Parathyroid adenoma (tissue), 2 donors: ENCODE data around the gene IGLON5.

Experiments used
- H2AFZ ChIP-seq: fragments of 300-600 bp; sonication (generic); one replicate; pipeline ENCODE4 v1.7.0; 2017; ENCODE audit warnings: antibody characterized with exemption, mild to moderate bottlenecking
- H3K27ac ChIP-seq: fragments of 300-600 bp; sonication (generic); one replicate; pipeline ENCODE4 v1.7.0; 2017
- H3K27me3 ChIP-seq: fragments of 300-600 bp; sonication (generic); one replicate; pipeline ENCODE4 v1.7.0; 2017; ENCODE audit warnings: low read length; ENCODE audit not compliant: control insufficient read depth, insufficient read depth
- H3K36me3 ChIP-seq: fragments of 300-600 bp; sonication (generic); one replicate; pipeline ENCODE4 v1.7.0; 2017; ENCODE audit warnings: low read length; ENCODE audit not compliant: control insufficient read depth, insufficient read depth
- H3K4me1 ChIP-seq: fragments of 300-600 bp; sonication (generic); one replicate; pipeline ENCODE4 v1.7.0; 2017; ENCODE audit warnings: control low read depth
- H3K4me2 ChIP-seq: fragments of 300-600 bp; sonication (generic); one replicate; pipeline ENCODE4 v1.7.0; 2017; ENCODE audit warnings: low read length
- H3K4me3 ChIP-seq: fragments of 300-600 bp; sonication (generic); one replicate; pipeline ENCODE4 v1.7.0; 2017; ENCODE audit warnings: low read depth, low read length
- H3K79me2 ChIP-seq: fragments of 300-600 bp; sonication (generic); one replicate; pipeline ENCODE4 v1.7.0; 2017; ENCODE audit warnings: control low read depth
- H3K9ac ChIP-seq: fragments of 300-600 bp; sonication (generic); one replicate; pipeline ENCODE4 v1.7.0; 2017; ENCODE audit warnings: mild to moderate bottlenecking
- H3K9me3 ChIP-seq: fragments of 300-600 bp; sonication (generic); one replicate; pipeline ENCODE4 v1.7.0; 2017; ENCODE audit warnings: low read length; ENCODE audit not compliant: control insufficient read depth
- CTCF ChIP-seq: fragments of 300-600 bp; sonication (generic); IDR thresholded peaks from one replicate; pipeline ENCODE4 v1.7.0; 2017; ENCODE audit warnings: antibody characterized with exemption, mild to moderate bottlenecking
- donor health status: primary hyperparathyroidism.

The IGLON5 gene

GRCh38 chr19:51318687-51319648, 7.5 kb downstream of the IGLON5 start:
- Histone ChIP-seq H3K9me3 (no peaks in the 10 kb centered on the region), H3K4me3 (no peak overlapping the region), H3K4me1 (peaks cover 12% of the 10 kb centered on the region), H3K79me2 (no peaks in the 10 kb centered on the region), H3K9ac (no peak overlapping the region), H3K36me3 (no peaks in the 10 kb centered on the region), H3K27me3 (no peaks in the 10 kb centered on the region), H2AFZ (peak overlapping the region; percentile 1), H3K27ac (no peak overlapping the region), H3K4me2 (no peak overlapping the region)
- TF ChIP-seq CTCF: no peak

GRCh38 chr19:51319649-51320279, 8.3 kb downstream of the IGLON5 start:
- no peak overlapping the region for H3K4me2 ChIP-seq
- TF ChIP-seq CTCF: no peak
- no peak overlapping the region for H3K9ac ChIP-seq
- no peaks in the 10 kb centered on the region for H3K9me3 ChIP-seq
- H3K4me1 ChIP-seq: peaks cover 12% of the 10 kb centered on the region
- H3K27ac ChIP-seq: no peak overlapping the region
- H3K36me3 ChIP-seq: no peaks in the 10 kb centered on the region
- H2AFZ ChIP-seq: no peak overlapping the region
- no peak overlapping the region for H3K4me3 ChIP-seq
- H3K27me3 ChIP-seq: no peaks in the 10 kb centered on the region
- no peaks in the 10 kb centered on the region for H3K79me2 ChIP-seq

- H3K27ac ChIP-seq: no peak overlapping the region
- H3K36me3 ChIP-seq: no peaks in the 10 kb centered on the region
- no peak overlapping the region for H3K4me3 ChIP-seq
- H3K4me2 ChIP-seq: no peak overlapping the region
- no peaks in the 10 kb centered on the region for H3K9me3 ChIP-seq
- no peak overlapping the region for H3K9ac ChIP-seq
- peaks cover 12% of the 10 kb centered on the region for H3K4me1 ChIP-seq
- no peak for TF ChIP-seq CTCF
- H3K79me2 ChIP-seq: no peaks in the 10 kb centered on the region
- H2AFZ ChIP-seq: no peak overlapping the region
- H3K27me3 ChIP-seq: no peaks in the 10 kb centered on the region
Observed at GRCh38 chr19:51320280-51320657, 8.8 kb downstream of the IGLON5 start.

- Histone ChIP-seq H3K36me3 (no peaks in the 10 kb centered on the region), H2AFZ (no peak overlapping the region), H3K4me1 (peaks cover 12% of the 10 kb centered on the region), H3K9me3 (no peaks in the 10 kb centered on the region), H3K4me3 (no peak overlapping the region), H3K4me2 (no peak overlapping the region), H3K9ac (no peak overlapping the region), H3K79me2 (no peaks in the 10 kb centered on the region), H3K27me3 (no peaks in the 10 kb centered on the region), H3K27ac (no peak overlapping the region)
- no peak for TF ChIP-seq CTCF
Observed at GRCh38 chr19:51321799-51322198, 10.4 kb downstream of the IGLON5 start.
